ENCODE measurements around the gene ACP7.
"Not testable (repeated sequence)": the region's sequence is repeated elsewhere in the genome, so short reads cannot be mapped to it uniquely, and the experiment has no call there.

Gene ACP7

GRCh38 chr19:39133431-39134270 lies 49.5 kb downstream of the ACP7 start:
- DNase-seq: no peak

- DNase-seq: no peak
Observed at GRCh38 chr19:39135701-39136100, 51.5 kb downstream of the ACP7 start.

GRCh38 chr19:39136225-39136940 lies 52.2 kb downstream of the ACP7 start:
- DNase-seq: no peak

GRCh38 chr19:39137131-39137530 lies 53.0 kb downstream of the ACP7 start:
- no peak for DNase-seq

- no peak for DNase-seq
Observed at GRCh38 chr19:39138221-39139211, 54.3 kb downstream of the ACP7 start.

GRCh38 chr19:39139305-39139874 lies 55.2 kb downstream of the ACP7 start:
- DNase-seq: no peak

- no peak for DNase-seq
Observed at GRCh38 chr19:39139971-39140453, 55.8 kb downstream of the ACP7 start.

GRCh38 chr19:39140594-39140993 lies 56.4 kb downstream of the ACP7 start:
- no peak for DNase-seq

- no peak for DNase-seq
Observed at GRCh38 chr19:39141929-39142328, 57.8 kb downstream of the ACP7 start.

- no peak for DNase-seq
Observed at GRCh38 chr19:39142630-39143029, 58.5 kb downstream of the ACP7 start.

- DNase-seq: not testable (repeated sequence)
Observed at GRCh38 chr19:39143757-39144289, 59.7 kb downstream of the ACP7 start.

GRCh38 chr19:39144290-39145071 lies 60.3 kb downstream of the ACP7 start:
- DNase-seq: no peak

GRCh38 chr19:39145180-39145953 lies 61.2 kb downstream of the ACP7 start:
- no peak for DNase-seq

GRCh38 chr19:39146091-39146490 lies 61.9 kb downstream of the ACP7 start:
- no peak for DNase-seq

GRCh38 chr19:39146686-39147450 lies 62.7 kb downstream of the ACP7 start:
- DNase-seq: no peak

- DNase-seq: no peak
Observed at GRCh38 chr19:39147480-39147879, 63.3 kb downstream of the ACP7 start.

- DNase-seq: no peak
Observed at GRCh38 chr19:39148939-39149529, 64.9 kb downstream of the ACP7 start.

- DNase-seq: no peak
Observed at GRCh38 chr19:39150235-39150634, 66.1 kb downstream of the ACP7 start.
